SK-N-SH (cell line): ENCODE results near the gene CTNNA3.

ENCODE experiments used
- CTCF ChIP-seq: fragments of 200-600 bp; sonication (generic); IDR thresholded peaks from 2 replicates; pipeline ENCODE4 v1.6.1; 2017; ENCODE audit warnings: antibody characterized with exemption, mild to moderate bottlenecking, moderate library complexity
- RAD21 ChIP-seq: IDR thresholded peaks from 2 replicates; pipeline ENCODE4 v1.6.1; 2012; ENCODE audit warnings: mild to moderate bottlenecking, low read length
- TCF12 ChIP-seq: IDR thresholded peaks from 2 replicates; pipeline ENCODE4 v1.4.0; 2012
- USF1 ChIP-seq: IDR thresholded peaks from 2 replicates; pipeline ENCODE4 v1.4.0; 2012; ENCODE audit warnings: low read depth, borderline replicate concordance

- TF ChIP-seq CTCF (no peak), RAD21 (no peak), TCF12 (no peak), USF1 (no peak)
Measured at GRCh38 chr10:67175354-67175753, 520.6 kb downstream of the CTNNA3 start.
